IMR-90 (cell line): ENCODE data around the gene OSM. TPM values are rescaled to one million over a fixed set of nuclear protein-coding genes. Genes with fewer than 3 reads are reported as not detected.
A peak's percentile ranks its signal among the peaks of the same experiment; 100 is the strongest.

Source experiments
- ATAC-seq: fragments of 200-7000 bp; cut with Tn5 transposase; 2 replicates; pipeline ENCODE4 v1.9.1; 2020; ENCODE audit warnings: low read depth, mild to moderate bottlenecking, moderate library complexity
- BruUV-seq: library from RNA; stranded (reverse); fragments of 400-500 nt; replicated peaks from 2 replicates; lab custom pipeline; 2021; lab: Mats Ljungman, UMichigan
- CTCF ChIA-PET: fragments of 300-600 bp; formaldehyde crosslinking; extraction: SDS; loops from one replicate; lab custom pipeline; 2021; ENCODE audit warnings: antibody characterized with exemption; lab: Yijun Ruan, JAX
- POLR2A ChIA-PET: fragments of 300-600 bp; sonication (Branson Sonifier 250); formaldehyde crosslinking; loops from one replicate; lab custom pipeline; 2022; ENCODE audit warnings: antibody characterized with exemption; ENCODE audit not compliant: unreplicated experiment; lab: Charles Lee
- DNase-seq: peaks from one replicate; pipeline ENCODE4 v3.0.0; 2013
- H2AFZ ChIP-seq: replicated peaks from 2 replicates; pipeline ENCODE3; 2013; ENCODE audit warnings: low read length, mild to moderate bottlenecking; ENCODE audit not compliant: poor library complexity
- H2AK5ac ChIP-seq: 2 replicates; pipeline ENCODE4 v1.6.1; 2013; ENCODE audit warnings: low read depth, low read length, inconsistent platforms
- H2AK9ac ChIP-seq: replicated peaks from 2 replicates; pipeline ENCODE3; 2013; ENCODE audit warnings: mild to moderate bottlenecking, low read depth, low read length, moderate library complexity; ENCODE audit not compliant: poor library complexity
- H2BK120ac ChIP-seq: 2 replicates; pipeline ENCODE4 v1.6.1; 2013; ENCODE audit warnings: low read depth, low read length, inconsistent platforms
- H2BK15ac ChIP-seq: 3 replicates; pipeline ENCODE4 v1.6.1; 2013; ENCODE audit warnings: low read depth, low read length, inconsistent platforms
- H2BK20ac ChIP-seq: 2 replicates; pipeline ENCODE4 v1.6.1; 2013; ENCODE audit warnings: low read depth, mild to moderate bottlenecking, inconsistent platforms, low read length, moderate library complexity
- H2BK5ac ChIP-seq: 2 replicates; pipeline ENCODE4 v1.6.1; 2013; ENCODE audit warnings: mild to moderate bottlenecking, low read depth, low read length, inconsistent platforms; ENCODE audit not compliant: poor library complexity, severe bottlenecking
- H3K14ac ChIP-seq: replicated peaks from 2 replicates; pipeline ENCODE4 v1.6.1; 2013; ENCODE audit warnings: low read depth, low read length, inconsistent platforms
- H3K18ac ChIP-seq: 2 replicates; pipeline ENCODE4 v1.6.1; 2013; ENCODE audit warnings: low read depth, low read length, control low read depth
- H3K23ac ChIP-seq: 2 replicates; pipeline ENCODE4 v1.6.1; 2013; ENCODE audit warnings: low read depth, low read length, inconsistent platforms
- H3K27ac ChIP-seq: 2 replicates; pipeline ENCODE4 v1.5.1; 2013; ENCODE audit warnings: mild to moderate bottlenecking, control low read depth, low read length; ENCODE audit not compliant: insufficient read depth
- H3K27me3 ChIP-seq: 2 replicates; pipeline ENCODE4 v1.6.1; 2013; ENCODE audit warnings: low read length; ENCODE audit not compliant: control insufficient read depth, insufficient read depth
- H3K36me3 ChIP-seq: 2 replicates; pipeline ENCODE4 v1.6.1; 2013; ENCODE audit warnings: low read length, mixed read lengths; ENCODE audit not compliant: control insufficient read depth, insufficient read depth
- H3K4ac ChIP-seq: 2 replicates; pipeline ENCODE4 v1.6.1; 2013; ENCODE audit warnings: low read depth, low read length, inconsistent platforms
- H3K4me1 ChIP-seq: 2 replicates; pipeline ENCODE4 v1.6.1; 2013; ENCODE audit warnings: low read length, mixed read lengths; ENCODE audit not compliant: control insufficient read depth, insufficient read depth
- H3K4me2 ChIP-seq: 2 replicates; pipeline ENCODE4 v1.6.1; 2013; ENCODE audit warnings: low read depth, mild to moderate bottlenecking, control low read depth, low read length, moderate library complexity
- H3K4me3 ChIP-seq: 2 replicates; pipeline ENCODE4 v1.5.1; 2013; ENCODE audit warnings: low read depth, mild to moderate bottlenecking, control low read depth, low read length, moderate library complexity; ENCODE audit not compliant: insufficient read depth
- H3K56ac ChIP-seq: 2 replicates; pipeline ENCODE4 v1.6.1; 2013; ENCODE audit warnings: low read length, inconsistent platforms; ENCODE audit not compliant: insufficient read depth; ENCODE audit errors: extremely low read depth
- H3K79me1 ChIP-seq, 2 experiments: 2 replicates each; pipeline ENCODE4 v1.6.1; 2013; ENCODE audit warnings: low read length in 2 of 2, inconsistent platforms in 1 of 2, low read depth in 1 of 2
- H3K9ac ChIP-seq: 2 replicates; pipeline ENCODE4 v1.6.1; 2013; ENCODE audit warnings: low read depth, low read length, control low read depth
- H3K9me1 ChIP-seq: 2 replicates; pipeline ENCODE4 v1.6.1; 2013; ENCODE audit warnings: low read length, inconsistent platforms; ENCODE audit not compliant: insufficient read depth
- H3K9me3 ChIP-seq: 2 replicates; pipeline ENCODE4 v1.6.1; 2013; ENCODE audit warnings: low read length; ENCODE audit not compliant: control insufficient read depth, insufficient read depth
- H4K20me1 ChIP-seq: 2 replicates; pipeline ENCODE4 v1.6.1; 2013; ENCODE audit warnings: low read length, inconsistent platforms; ENCODE audit not compliant: insufficient read depth
- H4K5ac ChIP-seq: 2 replicates; pipeline ENCODE4 v1.6.1; 2013; ENCODE audit warnings: mild to moderate bottlenecking, low read depth, low read length, control low read depth
- H4K8ac ChIP-seq, 2 experiments: 2 replicates each; pipeline ENCODE4 v1.6.1; 2013; ENCODE audit warnings: low read depth in 2 of 2, low read length in 2 of 2, control low read depth in 1 of 2, inconsistent platforms in 1 of 2
- H4K91ac ChIP-seq: 2 replicates; pipeline ENCODE4 v1.6.1; 2013; ENCODE audit warnings: low read depth, low read length, inconsistent platforms; ENCODE audit not compliant: insufficient read depth
- MAZ ChIP-seq: IDR thresholded peaks from 2 replicates; pipeline ENCODE4 v1.6.1; 2012; ENCODE audit warnings: low read depth, mild to moderate bottlenecking, low read length, improper control_type of control experiment, moderate library complexity, borderline replicate concordance
- POLR2A ChIP-seq: IDR thresholded peaks from 2 replicates; pipeline ENCODE4 v1.6.1; 2012; ENCODE audit warnings: mild to moderate bottlenecking, low read depth, low read length
- WGBS, 2 experiments: methylation state at CpG; one replicate each; pipeline versions ENCODE4 v1.1.5 to v1.1.7; 2013; ENCODE audit warnings: missing lambda C conversion rate in 2 of 2; ENCODE audit not compliant: insufficient read length in 1 of 2; ENCODE audit errors: extremely low coverage in 2 of 2; 5-methylcytosine and 5-hydroxymethylcytosine counted together
- dilution Hi-C: fragments of 300-500 bp; cut with HindIII; formaldehyde crosslinking; loops from one replicate; pipeline ENCODE4 v1.14.3; 2018; ENCODE audit warnings: low sequenced_read_pairs; ENCODE audit not compliant: unreplicated experiment
- in situ Hi-C: fragments of 300-500 bp; cut with MboI; formaldehyde crosslinking; loops from 3 replicates; pipeline ENCODE4 v1.14.3; 2019; ENCODE audit warnings: low sequenced_read_pairs, inconsistent platforms, mixed read lengths
- intact Hi-C: fragments of 100-400 bp; cut with micrococcal nuclease; formaldehyde crosslinking; loops from 2 replicates; pipeline ENCODE4 v1.10.0; 2022
- polyA plus RNA-seq, 3 experiments: library from polyadenylated mRNA; depleted of rRNA; stranded (reverse); fragments of >200 nt; gene quantifications; 2 replicates each; pipeline ENCODE4 v1.2.3, GENCODE V29; 2012; ENCODE audit warnings: low replicate concordance in 1 of 3
- total RNA-seq: library from RNA; depleted of rRNA; stranded (reverse); fragments of >200 nt; gene quantifications from 2 replicates; pipeline ENCODE4 v1.2.3, GENCODE V29; 2012

OSM gene
- total and polyA plus RNA-seq, 2 of the 4 experiments (the other 2 are of a cell fraction), result not detected

DNA sequence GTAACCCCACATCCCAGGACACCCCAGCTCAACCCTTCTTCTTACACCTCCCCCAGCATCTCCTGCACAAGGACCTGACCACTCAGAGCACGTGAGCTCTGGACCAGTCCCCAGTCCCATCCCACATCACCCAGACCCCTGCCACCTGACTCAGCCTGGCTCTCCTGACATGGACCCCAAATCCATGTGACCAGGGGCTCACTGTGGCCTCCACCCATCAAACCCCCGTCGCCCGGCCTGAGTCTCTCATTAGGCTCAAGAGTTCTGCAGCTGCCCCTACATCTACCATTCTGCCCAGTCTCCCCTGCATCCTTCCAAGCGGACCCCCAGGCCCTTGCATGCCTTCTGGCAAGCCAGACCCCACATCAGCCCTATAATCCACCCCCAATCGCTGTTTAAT is 18.2 kb downstream of the OSM start:
- in situ Hi-C loops (no loop called here), intact Hi-C loops (loop anchor here (5.0 kb wide), 1 partner anchor 91 kb away; no protein-coding TSS in a partner anchor), dilution Hi-C loops (no loop called here)
- 100% methylated on average over 4 of the region's 6 CpGs; no CpG with 5 or more reads in 1 of the 2 experiments for WGBS, 2 experiments
- H4K5ac ChIP-seq, result peak overlapping the region; percentile 37
- H3K9me3 ChIP-seq, result no peaks in the 10 kb centered on the region
- no peak overlapping the region for H2AFZ ChIP-seq
- peaks cover 16% of the 10 kb centered on the region for H3K36me3 ChIP-seq
- DNase-seq (no peak), ATAC-seq (no peak)
- ChIA-PET CTCF (interaction anchor here (0.6 kb wide), 1 partner anchor 470 kb away, joined by 3 read pairs; no protein-coding TSS in a partner anchor), POLR2A (no interaction called here)
- H3K56ac ChIP-seq, result no peak overlapping the region
- H3K27me3 ChIP-seq, result no peaks in the 10 kb centered on the region
- H2AK5ac ChIP-seq, result peak overlapping the region; percentile 91
- H3K4me2 ChIP-seq, result no peak overlapping the region
- peak overlapping the region; percentile 48; the same call in 1 of the 2 replicates for H3K18ac ChIP-seq
- no peak for TF ChIP-seq MAZ
- TF ChIP-seq POLR2A, result peak; percentile 34; the same call in 1 of the 2 replicates
- peak overlapping the region; percentile 32 for H2BK5ac ChIP-seq
- BruUV-seq, result no TSS peak
- peak overlapping the region; percentile 89; the same call in 2 of the 3 replicates for H2BK15ac ChIP-seq
- H4K20me1 ChIP-seq, result no peaks in the 10 kb centered on the region
- H2BK120ac ChIP-seq, result peak overlapping the region; percentile 71; the same call in 1 of the 2 replicates
- peak overlapping the region; percentile 100 for H3K27ac ChIP-seq
- H3K4me1 ChIP-seq, result peaks cover 65% of the 10 kb centered on the region
- peak overlapping the region in 1 of 2 experiments; percentile 82; a peak in 3 of 4 replicates for H4K8ac ChIP-seq
- peak overlapping the region; percentile 87 for H4K91ac ChIP-seq
- H3K4me3 ChIP-seq, result no peak overlapping the region
- H3K9me1 ChIP-seq, result peaks cover 28% of the 10 kb centered on the region
- H3K23ac ChIP-seq, result no peak overlapping the region
- H3K9ac ChIP-seq, result no peak overlapping the region; the same call in 1 of the 2 replicates
- H3K14ac ChIP-seq, result no peak overlapping the region; the same call in 1 of the 2 replicates
- peak overlapping the region; percentile 89 for H3K4ac ChIP-seq
- H3K79me1 ChIP-seq, result peaks cover 25 to 38% of the 10 kb centered on the region in 2 experiments
- peak overlapping the region; percentile 58; the same call in 1 of the 2 replicates for H2BK20ac ChIP-seq
- H2AK9ac ChIP-seq, result peak overlapping the region; percentile 38
